Lower leg skin (tissue), 3 donors: Measurements from ENCODE around the gene TMEM89.

Experiments used
- POLR2A ChIP-seq, 2 donors: fragments of 450-650 bp; IDR thresholded peaks; one replicate each; pipeline ENCODE4 v1.6.1; 2016 to 2017; ENCODE audit warnings: antibody characterized with exemption in 2 of 2, mild to moderate bottlenecking in 1 of 2, moderate library complexity in 1 of 2
- TF ChIP-seq, protein P1 (sequence below), 3 donors: fragments of 450-650 bp; IDR thresholded peaks; one replicate each; pipeline ENCODE4 v1.5.1; 2016; ENCODE audit warnings: antibody characterized with exemption in 3 of 3, mild to moderate bottlenecking in 3 of 3, moderate library complexity in 2 of 3

DNA sequence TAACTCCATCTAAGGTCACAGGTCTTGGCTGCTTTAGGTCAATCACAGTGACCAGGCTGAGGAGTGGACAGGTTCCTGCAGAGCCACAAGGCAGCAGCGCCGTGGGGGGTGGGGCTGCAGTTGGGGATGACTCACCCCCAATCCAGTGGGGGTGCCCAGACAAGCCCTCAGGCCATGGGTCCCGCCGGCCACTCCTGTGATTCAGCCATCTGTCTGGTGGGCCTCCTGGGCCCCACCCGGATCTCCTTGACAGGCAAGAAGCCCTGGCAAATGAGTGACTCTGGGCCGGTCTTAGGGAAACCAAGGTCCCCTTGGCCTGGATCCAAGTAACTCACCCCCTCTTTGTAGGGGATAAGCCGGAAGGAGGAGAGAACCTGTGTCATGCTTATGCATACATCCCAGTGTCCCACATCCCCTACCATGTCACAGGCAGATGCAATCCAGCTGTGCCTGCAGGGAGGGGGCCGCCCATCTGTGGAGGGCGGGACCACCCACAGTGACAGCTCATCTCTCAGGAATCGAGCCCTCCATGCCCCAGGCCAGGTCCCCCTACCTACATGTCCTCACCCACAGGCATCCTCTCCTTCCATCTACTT is 25.9 kb downstream of the TMEM89 start:
- TF ChIP-seq POLR2A (IDR thresholded peaks at IDR 0.05): no peak
- TF ChIP-seq, protein P1, sequence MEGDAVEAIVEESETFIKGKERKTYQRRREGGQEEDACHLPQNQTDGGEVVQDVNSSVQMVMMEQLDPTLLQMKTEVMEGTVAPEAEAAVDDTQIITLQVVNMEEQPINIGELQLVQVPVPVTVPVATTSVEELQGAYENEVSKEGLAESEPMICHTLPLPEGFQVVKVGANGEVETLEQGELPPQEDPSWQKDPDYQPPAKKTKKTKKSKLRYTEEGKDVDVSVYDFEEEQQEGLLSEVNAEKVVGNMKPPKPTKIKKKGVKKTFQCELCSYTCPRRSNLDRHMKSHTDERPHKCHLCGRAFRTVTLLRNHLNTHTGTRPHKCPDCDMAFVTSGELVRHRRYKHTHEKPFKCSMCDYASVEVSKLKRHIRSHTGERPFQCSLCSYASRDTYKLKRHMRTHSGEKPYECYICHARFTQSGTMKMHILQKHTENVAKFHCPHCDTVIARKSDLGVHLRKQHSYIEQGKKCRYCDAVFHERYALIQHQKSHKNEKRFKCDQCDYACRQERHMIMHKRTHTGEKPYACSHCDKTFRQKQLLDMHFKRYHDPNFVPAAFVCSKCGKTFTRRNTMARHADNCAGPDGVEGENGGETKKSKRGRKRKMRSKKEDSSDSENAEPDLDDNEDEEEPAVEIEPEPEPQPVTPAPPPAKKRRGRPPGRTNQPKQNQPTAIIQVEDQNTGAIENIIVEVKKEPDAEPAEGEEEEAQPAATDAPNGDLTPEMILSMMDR (IDR thresholded peaks at IDR 0.05): no peak
